ENCODE data around the gene ARF1. TPM values are rescaled to one million over a fixed set of nuclear protein-coding genes. Genes with fewer than 3 reads are reported as not detected.

The ARF1 gene
- total RNA-seq = 152 TPM

DNA sequence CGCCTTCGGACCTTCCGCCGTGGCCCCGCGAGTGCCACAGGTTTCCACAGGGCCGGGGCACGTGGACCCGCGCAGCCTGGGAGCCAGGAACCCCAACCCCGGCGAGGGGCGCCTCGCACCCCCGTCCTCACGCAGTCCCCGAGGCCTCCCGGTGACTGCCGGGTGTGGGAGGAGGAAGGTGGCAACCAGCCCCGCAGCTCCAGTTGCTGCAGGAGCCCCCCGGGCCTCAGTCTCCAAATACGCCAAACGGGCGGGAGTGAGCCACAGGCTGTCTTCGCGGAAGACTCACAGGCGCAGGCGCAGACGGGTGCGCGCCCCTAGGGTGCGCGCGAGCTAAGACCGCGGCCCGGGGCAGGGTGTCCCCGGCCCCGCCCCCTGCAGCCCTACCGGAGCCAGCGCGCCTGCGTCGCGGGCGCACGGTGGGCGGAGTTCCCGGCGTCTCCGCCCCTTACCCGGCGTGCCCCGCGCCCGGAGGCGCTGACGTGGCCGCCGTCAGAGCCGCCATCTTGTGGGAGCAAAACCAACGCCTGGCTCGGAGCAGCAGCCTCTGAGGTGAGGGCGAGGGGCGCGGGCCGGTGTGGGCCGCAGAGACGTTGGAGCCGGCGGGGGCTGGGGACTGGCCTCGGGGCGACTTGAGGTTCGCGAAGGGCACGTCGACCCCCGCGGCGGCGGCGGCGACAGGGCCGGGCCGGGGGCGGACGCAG is at the start of gene ARF1:
Gene ARF1 (plus strand): TSS at position 495 of the 704 bp plus-strand sequence. CDS start 14,407 bp downstream, outside the sequence.
- peak; percentile 98 for DNase-seq

DNA sequence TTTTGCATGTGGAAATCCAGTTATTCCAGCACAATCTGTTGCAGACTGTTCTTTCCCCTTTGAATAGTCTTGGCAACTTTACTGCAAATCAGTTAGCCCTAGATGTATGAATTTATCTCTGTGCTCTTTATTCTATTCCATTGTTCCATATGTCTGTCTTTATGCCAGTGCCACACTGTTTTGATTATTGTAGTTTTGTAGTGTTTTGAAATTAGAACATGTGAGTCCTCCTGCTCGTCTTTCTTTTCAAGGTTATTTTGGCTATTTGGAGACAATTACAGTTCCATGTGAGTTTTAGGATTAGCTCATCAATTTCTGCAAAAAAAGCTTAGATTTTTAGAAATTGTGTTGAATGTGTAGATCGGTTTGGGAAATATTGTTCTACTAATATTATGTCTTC is 49.1 kb upstream of the ARF1 start:
- no peak for DNase-seq

DNA sequence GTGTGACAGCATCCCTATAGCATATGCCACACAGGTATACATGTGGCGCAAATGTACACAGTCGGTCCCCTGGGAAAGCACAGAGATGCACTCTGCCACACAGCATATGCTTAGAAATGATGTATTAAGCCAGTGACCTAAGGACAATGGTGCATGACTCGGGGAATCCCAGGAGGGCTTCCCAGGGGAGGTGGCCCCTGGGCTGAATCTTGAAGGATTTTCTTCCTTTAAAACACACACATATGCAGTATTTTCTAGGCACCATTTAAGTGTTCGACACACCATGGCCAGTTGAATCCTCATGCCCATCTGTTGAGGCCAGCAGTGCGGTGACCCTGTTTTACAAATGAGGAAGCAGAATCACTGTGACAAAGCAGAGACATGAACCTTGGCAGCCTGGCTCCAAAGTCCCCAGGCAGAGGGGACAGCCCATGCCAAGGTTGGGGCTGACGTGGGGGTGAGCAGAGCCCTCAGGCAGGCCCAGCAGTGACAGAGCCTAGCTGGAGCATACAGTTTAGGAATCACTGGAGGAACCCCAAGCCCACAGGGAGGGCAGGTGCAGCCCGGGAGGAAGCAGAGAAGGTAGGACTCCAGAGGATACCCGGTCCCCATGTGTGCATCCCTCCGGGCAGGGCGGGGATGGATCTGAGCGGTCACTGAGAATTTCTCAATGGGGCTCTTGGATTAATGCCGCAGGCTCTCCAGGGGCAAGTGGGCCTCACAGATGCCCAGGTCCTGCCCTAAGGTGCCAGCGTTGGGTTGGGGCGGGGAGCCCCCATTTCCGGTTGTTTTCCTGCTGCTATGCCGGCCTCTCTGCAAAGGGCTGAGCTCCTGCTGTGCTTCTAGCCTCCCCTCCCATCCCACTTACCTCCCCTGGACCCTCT is 47.3 kb upstream of the ARF1 start:
- DNase-seq = no peak

DNA sequence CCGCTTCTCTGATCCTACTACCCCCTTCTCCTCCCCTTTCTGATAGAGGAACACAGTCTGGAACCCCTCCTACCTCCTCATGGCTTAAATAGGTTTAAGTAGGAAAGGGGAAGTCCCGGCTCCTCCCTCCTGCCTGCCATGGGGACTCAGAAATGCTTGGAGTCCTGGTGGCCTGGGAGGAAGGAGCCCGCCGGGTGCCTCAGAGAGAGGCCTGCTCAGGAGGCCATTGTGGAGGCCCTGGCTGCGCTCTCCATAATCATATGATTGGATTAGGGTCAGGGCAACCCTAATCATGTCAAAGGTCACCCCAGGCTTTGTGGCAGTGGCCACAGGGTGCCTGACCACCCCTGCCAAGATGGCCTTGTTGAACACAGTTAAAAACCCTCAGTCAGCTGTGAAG is 46.7 kb upstream of the ARF1 start:
- no peak for DNase-seq

DNA sequence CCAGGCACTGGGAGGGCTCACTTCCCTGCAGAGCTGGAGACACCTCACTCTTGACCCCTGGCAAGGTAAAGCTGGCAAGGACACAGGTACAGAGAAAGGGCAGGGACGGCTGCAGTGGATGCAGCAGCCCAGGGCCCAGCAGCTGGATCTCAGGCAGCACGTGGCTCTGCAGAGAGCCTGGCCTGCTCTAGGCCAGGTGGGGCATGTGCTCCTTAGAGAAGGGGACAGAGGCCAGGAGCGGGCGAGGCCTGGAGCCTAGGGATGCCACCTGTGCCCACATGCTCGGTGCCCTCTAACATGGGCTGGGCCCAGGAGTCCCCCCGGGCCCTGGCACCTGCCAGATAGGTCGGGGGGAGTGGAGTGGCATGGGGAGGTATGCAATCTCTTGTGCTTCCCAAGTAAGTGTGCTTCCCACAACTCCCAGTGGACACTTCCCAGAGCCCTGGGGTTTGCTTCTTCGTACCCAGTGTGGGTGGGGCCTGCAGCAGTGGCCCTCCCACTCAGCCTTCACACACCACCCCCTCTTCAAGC is 45.7 kb upstream of the ARF1 start:
- DNase-seq = no peak

DNA sequence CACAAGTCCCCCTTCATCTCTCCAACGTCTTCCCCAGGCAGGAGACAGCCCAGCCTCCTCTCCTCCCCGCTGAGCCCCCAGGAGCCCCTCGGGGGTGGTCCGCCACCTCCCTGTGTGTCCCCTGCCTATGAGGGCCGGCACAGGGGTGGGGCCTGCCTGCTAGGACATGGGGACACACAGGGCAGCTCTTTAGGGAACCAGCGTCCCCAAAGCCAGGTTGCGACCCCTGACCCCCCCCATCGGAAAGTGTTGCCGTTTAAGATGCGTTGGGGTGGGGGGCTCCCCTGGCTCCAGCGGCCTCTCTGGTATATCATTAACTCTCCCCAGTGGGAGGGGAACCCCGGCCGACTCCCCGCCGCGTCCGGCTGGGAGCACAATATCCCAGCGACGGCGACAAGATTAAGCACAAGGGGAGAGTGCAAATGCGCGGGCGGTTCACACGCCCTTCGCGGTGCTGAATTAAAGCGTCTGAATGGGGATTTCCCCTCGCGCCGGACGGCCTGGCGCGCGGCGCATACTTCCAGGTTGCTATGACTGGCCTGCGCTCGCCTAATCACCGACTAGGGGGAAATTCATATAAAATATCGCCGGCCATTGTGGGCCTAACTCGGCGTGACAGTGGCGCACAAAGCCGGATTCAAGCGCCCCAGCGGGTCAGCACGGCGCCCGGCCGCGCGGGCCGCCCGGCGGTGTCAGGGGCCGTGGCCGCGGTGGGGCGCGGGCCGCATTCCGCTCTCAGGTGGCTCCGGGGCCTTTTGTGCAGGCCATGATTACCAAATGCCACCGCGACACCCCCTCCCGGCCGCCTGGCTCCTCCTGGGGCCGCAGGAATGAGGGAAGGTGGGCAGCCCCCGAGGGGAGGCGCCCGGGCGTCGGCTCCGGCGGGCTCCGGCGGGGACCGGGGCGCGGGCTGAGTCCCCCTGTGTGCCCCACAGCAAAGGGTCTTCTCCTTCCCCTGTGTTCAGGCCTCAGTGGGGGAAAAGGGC is 44.8 kb upstream of the ARF1 start:
- DNase-seq = peak; percentile 22

DNA sequence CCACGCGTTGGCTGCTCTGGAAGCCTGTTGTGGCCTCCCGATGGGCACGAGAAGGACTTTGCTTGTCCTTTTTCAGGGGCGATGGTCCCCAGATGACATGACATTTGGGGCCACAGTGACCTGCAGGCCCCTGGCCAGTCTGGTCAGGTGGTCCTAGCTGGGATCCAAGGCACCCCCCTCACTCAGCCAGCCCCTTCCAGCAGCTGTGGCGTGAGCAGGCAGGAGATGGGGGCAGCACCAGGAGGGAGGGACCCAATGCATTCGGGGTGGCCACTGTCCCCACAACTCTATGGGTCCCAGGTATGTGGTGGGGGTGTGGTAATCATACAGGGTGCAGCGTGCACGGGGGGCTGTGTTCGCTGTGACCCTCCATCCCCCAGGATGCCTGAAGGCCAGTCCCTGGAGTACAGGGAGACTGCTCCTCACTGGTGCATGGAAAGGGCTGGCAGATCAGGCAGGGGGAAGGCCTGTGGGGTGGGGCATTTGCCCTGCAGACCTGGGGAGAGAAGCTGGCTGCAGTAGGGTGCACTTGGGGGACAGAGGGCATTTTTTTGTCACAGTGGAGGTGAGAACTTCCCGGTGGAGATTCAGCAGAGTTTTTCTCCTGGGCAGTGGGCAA is 44.0 kb upstream of the ARF1 start:
- DNase-seq = no peak

DNA sequence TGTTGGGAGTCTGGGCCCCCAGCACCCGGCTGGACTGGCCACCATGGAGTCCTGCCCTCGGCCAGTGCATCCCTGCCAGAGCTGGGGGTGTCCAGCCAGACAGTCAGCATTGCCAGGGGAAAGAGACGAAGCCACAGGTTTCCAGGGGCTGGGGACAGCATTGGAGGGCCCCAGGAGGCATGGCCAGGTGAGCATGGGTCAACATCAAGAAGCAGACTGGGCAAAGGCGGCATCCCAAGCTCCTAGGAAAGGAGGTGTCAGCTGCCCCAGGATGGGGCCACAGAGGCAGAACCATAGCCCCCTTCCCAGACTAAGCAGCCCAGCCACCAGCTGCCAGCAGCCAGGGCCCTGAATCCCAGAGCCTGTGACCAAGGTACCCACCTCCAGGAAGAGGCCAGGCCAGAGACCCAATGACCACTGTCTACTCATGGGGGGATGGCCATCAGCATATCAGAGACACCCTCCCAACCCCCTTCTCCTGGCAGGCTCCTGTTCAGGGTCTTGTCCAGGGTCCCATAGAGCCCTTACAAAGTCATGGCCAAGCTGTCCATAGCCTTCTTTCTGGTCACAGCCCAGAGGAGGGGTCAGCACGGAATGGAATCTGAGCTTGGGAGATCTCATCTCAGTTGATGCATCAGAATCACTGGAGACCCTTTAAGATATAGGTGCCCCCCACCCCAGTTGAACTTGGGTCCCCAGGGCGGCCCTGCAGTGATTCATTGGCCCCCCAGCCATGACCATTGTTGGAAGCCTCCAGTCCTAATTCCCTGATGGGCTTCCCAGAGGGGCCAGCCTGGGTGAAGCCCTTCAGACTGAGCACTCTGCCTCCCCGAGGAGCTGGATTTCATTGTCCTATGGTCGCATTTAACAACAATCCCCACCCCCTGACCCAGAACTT is 43.3 kb upstream of the ARF1 start:
- DNase-seq = no peak

DNA sequence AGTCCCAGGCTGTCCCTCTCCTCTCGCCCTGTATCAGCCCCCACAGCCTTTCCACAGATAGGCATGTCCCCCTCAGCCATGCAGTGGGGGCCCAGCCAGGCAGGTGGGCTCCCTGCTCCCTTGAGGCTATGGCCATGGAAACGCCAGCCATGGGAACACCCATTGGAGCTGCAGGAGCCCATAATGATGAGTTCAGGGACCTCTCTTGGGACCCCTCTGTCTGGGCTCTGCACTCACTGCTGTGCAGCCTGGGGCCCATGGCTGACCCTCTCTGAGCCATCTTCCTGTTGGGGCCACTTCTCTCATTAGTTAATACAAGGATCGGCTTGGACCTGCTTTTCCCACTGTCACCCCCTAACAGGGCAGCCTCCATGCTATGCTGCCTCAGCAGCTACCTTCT is 42.5 kb upstream of the ARF1 start:
- no peak for DNase-seq

DNA sequence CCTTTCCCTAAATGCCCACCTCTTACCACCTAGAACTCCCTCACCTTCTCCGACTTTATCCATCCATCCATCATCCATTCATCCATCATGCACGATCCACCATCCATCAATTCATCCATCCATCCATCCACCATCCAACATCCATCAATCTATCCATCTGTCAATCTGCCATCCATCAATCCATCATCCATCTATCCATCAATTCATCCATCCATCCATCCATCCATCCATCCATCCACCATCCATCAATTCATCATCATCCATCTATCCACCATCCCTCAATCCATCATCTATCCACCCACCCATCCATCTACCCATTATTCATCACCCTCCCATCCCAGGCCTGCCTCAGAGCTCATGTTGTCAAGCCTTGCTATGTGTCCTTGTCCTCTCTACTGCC is 41.2 kb upstream of the ARF1 start:
- DNase-seq = no peak

DNA sequence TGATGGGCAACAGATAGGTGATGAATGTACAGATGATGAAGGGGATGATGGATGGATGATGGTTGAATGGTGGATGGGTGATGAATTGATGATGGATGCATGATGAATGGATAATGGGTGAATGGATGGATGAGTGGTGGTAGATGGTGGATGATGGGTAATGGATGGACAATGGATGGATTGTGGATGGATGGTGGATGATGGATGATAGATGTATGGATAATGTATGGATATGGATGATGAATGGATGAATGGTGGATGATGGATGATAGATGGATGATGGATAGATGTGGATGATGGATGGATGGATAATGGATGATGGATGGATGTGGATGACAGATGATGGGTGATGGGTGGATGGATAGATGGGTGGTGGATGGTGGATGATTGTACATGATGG is 40.0 kb upstream of the ARF1 start:
- DNase-seq = no peak

DNA sequence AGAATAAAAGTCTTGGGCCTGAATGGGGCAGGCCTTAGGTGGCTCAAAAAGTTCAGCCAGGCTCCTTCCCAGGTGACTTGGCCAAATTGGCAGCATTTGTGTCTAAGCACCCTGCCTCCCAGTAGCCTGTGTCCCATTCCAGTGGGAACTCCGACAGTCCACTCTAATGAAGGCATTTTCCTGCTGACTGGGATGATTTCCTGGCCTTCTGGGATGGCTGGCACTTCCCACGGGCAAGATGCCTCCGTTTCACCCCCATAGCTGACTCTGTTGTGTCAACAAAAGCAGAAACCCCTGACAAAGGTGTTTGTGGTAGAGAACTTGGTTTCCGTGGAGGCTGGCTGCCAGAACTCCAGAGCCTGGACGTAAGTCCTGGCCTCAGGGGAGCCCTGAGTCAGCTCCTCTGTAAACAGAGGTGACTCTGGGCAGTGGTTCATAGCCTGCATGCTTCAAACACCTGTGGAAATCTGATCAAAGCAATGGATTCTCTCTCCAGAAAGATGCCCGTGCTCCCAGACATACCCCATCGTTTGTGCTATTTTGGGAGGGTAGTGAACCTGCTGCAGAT is 39.1 kb upstream of the ARF1 start:
- DNase-seq = no peak

DNA sequence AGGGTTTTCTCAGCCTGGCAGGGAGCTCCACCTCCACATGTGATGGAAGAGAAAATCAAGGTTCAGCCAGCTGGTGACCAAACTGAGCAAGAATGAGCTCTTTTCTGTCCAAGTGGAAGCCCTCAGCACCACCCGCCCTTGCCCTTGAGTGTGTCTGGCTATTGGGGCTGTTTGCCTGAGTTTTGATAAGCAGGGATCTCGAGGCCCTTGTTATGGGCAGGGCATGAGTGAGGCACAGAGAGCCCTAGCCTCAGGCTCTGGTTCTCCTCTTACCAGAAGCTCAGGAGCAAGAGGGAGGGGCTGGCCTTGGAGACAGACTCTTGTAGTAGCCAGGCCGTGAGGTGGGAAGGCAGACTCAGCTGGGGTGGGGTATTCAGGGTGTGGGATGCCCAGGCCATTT is 37.5 kb upstream of the ARF1 start:
- no peak for DNase-seq

DNA sequence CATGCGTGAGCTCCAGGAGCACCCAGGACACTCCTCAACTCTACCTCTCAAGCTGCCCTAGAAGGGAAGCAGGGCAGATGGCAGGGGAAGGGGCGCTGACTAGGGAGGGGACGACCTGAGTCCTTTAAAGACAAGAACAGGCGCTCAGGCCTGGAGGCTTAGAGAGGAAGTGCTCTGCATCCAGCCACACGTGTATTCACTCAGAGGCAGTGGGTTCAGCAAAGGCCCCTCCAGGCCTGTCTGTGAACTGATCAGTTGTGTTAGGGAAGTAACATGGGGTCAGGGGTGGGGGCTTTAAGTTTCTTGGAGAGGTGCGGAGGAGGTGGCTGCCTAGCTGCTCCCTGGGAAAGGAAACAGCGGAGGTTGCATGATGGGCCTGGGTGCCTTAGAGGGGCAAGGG is 37.1 kb upstream of the ARF1 start:
- DNase-seq = no peak

DNA sequence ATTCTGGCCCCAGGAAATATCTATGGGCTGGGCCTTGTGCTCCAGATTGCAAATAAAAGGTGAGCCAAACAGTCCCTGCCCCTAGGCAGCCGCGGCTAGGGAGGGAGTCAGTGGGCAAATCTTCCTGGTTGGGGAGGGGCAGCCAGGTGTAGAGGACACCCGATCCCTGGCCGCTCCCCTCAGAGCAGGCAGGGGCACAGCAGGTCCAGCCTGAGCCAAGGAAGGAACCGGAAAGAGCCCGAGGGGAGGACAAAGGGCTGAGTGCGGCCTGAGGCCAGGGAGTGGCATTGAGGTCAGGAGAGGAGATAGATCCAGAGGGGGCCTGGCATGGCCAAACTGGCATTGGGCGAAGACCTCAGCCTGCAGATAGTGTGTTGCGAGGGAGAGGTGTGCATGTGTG is 36.6 kb upstream of the ARF1 start:
- no peak for DNase-seq

DNA sequence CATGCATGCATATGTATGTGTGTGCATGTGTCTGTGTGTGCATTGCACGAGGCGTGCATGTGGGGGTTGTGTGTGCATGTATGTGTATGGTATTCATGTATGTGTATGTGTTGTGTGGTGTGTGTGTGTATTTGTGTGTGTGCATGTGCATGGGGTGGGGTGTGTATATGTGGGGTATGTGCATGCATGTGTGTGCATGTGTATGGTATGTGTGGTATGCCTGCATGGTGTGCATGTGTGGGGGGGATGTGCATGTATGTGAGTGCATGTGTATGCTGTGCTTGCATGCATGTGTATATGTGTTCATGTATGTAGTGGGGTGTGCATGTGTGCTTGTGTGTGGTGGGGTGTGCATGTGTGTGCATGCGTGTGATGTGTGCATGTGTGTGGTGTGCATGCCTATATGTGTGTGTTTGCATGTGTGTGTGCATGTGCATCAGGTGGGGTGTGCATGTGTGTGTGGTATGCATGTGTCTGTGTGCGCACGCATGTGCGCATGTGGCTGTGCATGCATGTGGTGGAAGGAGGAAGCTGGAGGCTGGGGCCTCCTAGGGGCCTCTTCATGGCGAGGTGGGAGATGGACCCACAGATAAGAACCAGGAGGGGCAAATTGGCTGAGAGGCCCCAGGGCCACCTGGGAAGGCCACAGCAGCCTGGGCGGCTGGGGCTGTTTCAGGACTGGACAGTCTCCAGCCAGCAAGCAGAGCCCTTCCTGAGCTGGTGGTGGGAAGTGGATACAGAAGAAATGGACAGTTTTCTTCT is 35.9 kb upstream of the ARF1 start:
- DNase-seq = no peak

DNA sequence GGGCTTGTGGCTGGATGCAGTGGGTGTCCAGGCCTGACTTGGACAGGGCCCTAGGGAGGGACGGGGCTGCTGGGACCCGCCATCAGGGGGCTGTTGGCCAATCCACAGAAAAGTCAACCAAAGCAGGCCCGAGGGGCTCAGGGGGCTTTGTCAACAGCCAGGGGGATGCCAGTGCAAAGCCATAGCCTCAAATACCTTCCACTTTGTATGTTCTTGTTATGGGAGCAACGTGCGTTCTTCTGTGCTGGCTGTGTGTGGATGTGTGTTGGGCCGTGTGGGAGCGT is 35.4 kb upstream of the ARF1 start:
- no peak for DNase-seq

DNA sequence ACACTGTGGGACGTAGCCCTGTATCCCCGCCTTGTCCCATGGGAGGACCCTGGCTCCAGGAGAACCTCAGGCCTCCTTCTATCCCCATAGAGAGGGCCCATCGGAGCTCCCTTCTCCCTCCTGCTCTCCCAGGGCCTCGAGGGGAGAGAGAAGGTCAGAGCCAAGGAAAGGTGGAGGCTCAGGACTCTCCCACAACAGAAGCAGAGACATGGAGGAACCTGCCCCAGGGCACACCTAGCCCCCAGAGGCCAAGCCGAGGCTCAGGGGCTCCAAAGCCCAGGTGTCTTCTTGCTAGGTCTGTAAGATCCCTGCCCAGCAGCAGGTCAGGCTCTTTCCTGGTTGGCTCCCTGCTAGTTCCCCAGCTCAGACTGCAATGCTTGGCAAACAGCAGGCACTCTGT is 34.4 kb upstream of the ARF1 start:
- DNase-seq = no peak

DNA sequence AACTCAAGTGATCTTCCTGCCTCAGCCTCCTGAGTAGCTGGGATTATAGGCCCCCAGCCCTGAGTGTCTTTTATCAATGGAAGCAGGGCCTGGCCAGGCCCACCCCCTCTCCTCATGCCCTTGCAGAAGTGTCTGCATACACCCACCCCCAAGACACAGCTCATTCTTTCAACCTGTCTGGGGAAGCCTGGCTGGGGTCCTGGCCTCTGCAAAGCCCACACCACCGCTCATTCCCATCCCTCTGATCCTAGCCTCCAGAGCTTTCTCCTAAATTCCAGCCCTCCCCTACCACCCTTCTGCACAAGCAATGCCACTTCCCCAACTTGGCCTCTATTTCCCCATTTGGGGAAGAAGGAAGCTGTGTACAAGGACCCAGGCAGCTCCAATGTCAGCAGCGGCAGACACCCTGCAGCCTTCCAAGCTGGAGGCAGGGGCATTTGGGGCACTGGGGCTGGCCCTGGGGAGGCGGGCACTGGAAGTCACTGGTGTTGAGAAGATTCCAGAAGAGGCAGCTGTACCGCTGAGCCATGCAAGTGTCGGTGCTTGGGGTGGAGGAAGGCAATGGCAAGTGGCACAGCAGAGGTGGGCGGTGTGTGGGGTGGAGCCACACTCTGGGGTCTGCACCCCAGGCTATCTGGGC is 33.7 kb upstream of the ARF1 start:
- no peak for DNase-seq
